HG02623 (cell line): ENCODE results near the gene PGLYRP3.

ENCODE experiments used
- ATAC-seq: cut with Tn5 transposase; IDR thresholded peaks from one replicate; pipeline ENCODE4 v1.9.1; 2021; ENCODE audit warnings: moderate library complexity; ENCODE audit not compliant: unreplicated experiment

PGLYRP3 gene

DNA sequence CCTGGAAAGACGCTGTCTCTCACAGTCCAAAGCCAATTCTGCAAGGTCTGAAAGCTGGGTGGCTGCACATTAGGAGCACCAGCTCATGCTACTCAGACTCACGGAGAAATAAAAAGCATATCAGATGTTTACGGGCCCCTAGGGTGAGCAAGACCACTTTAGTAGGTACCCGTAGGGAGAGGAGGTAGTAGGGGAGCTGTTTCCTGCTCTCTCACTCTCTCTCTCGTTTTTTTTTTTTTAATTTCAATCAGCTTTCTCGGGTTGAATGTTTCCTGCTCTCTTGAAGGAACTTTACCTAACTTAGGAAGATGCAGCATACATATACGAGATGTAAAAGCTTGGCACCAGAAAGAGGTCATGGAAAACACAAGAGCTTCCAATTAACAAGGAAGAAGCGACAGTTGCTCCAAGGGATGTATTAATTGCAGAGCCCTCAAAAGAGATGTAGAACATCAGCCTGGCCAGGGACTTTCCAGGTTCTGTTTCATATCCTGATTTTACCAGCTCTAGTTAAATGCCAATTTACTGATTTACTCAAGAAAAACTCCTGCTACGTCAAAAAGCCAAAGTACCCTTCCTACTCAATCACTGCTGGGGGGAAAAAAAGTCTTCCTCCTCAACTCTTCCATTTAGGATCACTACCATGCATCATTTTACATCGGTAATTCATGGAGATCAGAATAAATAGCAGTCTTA is 50.1 kb downstream of the PGLYRP3 start:
- no peak for ATAC-seq

DNA sequence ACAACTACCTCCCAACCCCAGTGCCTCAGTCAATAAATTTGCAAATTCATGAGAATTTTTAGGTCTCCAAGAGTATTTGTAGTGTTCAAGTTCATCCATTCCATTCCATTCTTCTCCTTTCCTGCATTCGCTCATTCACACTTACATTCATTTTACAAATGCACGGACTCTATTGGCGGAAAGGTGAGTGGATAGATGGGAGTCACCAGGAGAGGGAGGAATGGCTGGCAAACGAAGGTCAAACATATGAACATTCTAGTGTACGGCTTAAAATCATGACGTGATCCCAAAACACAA is 50.7 kb downstream of the PGLYRP3 start:
- ATAC-seq, result no peak

DNA sequence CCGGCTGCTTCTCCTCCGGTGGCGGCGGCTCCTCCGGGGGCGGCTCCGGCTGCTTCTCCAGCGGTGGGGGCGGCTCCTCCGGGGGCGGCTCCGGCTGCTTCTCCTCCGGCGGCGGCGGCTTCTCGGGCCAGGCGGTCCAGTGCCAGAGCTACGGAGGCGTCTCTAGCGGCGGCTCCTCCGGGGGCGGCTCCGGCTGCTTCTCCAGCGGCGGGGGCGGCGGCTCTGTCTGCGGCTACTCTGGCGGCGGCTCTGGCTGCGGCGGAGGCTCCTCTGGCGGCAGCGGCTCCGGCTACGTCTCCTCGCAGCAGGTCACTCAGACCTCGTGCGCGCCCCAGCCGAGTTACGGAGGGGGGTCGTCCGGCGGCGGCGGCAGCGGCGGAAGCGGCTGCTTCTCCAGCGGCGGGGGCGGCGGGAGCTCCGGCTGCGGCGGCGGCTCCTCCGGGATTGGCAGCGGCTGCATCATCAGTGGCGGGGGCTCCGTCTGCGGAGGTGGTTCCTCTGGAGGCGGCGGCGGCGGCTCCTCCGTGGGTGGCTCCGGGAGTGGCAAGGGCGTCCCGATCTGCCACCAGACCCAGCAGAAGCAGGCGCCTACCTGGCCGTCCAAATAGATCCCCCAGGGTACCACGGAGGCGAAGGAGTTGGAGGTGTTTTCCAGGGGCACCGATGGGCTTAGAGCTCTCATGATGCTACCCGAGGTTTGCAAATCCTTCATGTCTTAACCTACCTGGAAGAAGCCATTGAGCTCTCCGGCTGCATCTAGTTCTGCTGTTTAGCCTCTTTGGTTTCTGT is 51.3 kb downstream of the PGLYRP3 start:
- no peak for ATAC-seq

DNA sequence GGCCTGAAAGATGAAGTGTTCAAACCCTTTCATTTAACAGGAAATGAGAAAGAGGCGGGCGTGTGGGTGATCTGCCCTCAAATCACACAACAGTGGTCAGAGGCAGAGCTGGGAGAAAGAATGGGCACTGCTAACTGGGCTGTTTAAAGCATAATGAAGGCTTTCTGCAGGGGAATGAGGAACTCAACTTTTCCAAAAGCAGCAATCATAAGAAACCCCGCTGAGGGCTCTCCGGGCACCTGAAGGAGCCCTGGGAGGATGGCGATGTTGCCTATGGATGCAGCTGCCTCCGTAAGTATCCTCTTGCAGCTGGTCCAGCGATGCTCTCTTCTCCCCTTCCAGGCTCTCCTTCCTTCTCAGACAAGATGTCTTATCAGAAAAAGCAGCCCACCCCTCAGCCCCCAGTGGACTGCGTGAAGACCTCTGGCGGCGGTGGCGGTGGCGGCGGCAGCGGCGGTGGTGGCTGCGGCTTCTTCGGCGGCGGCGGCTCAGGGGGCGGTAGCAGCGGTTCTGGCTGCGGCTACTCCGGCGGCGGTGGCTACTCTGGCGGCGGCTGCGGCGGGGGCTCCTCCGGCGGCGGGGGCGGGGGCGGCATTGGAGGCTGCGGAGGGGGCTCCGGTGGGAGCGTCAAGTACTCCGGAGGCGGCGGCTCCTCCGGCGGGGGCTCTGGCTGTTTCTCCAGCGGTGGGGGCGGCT is 52.0 kb downstream of the PGLYRP3 start:
- ATAC-seq, result no peak

DNA sequence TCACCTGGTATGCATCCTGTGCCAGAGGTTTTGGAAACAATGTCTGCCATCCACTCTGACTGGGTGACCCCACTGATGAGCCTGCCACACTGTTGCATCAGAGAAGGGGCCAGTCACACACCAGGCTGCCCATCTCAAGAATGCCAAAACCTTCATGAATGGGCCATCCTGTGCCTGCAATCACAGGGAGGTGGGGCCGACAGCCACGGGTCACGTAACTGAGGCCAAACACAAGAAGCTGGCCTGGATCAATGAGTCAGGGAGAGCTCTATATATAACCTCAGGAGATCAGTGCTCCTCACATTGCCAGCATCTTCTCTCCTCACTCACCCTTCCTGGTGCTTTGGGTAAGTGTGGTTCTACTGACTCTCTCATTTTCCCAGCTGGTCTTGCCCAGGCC is 53.4 kb downstream of the PGLYRP3 start, which contains the start of gene LORICRIN:
Gene LORICRIN (plus strand): TSS at position 301 of the 400 bp plus-strand sequence. CDS start 1,263 bp downstream, outside the sequence.
- no peak for ATAC-seq

DNA sequence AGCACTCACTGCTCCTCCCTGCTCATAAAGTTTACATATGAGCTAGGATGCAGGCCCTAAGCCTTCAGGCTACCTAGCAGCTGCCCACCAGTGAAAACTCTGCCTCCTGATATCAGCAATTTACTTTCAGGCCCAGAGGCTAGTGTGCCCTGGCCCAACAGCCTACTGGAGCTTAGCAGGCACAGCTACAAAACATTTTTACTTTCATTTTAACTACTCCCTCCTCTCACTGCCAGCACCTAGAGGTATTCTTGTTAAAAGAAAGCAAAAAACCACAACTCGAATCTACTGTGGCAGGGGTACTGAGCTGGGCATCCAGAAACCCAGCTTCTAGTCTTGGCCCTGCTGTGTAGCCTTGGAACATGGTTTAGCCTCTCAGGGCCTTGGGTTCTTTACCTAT is 59.1 kb downstream of the PGLYRP3 start:
- ATAC-seq, result no peak

DNA sequence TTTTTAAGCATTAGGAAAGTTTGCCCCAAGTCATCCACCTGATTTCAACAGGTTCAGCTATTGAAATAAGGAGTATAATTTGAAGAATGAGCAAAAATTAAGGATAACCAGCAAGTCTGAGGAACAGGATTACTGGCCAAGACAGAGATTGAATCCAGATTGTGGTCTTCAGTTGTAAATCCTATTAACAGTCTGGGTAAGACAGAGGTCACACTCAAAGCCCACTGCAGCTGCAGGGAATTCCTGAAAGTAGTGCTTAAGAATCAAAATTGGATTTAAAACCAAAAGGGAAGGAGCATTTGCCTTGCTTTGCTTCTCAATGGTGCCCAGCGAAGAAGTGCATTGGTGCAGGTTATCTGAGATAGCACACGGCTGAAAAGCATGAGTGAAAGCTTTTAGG is 59.7 kb downstream of the PGLYRP3 start:
- ATAC-seq, result no peak

DNA sequence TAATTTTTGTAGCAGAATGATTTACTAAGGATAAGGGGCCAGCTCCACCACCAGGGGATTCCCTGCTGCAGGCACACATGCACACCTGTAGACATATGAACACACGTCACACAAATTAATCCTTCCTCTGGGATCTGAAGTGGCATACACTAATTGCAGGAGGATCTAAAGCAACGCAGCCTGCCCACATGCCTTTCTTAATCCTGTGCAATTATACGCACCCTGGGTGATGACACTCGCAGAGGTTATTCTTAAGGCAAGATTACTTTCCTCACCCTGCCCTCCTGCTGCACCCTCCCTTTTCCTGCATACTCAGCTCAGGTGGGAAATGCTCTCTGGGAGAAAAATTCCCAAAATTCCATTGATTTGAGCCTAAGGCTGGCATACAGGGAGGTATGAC is 60.8 kb downstream of the PGLYRP3 start:
- no peak for ATAC-seq

DNA sequence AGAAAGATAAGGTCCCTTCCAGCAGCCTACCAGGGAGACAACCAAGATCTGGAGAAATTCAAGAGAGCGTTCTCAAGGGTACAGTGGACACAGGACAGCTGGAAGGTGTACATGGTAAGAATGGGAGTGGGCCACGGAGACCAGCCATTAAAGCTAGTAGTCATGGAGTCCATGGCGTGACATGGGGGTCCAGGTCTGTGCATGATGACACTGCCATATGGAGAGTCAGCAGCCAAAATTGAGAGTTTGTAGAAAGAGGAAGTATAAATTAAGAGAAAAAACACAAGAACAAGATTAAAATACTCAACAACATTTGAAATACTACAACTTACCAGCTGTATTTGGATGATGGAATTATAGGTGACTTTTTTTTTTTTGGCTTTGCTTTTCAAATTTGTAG is 61.2 kb downstream of the PGLYRP3 start:
- no peak for ATAC-seq

DNA sequence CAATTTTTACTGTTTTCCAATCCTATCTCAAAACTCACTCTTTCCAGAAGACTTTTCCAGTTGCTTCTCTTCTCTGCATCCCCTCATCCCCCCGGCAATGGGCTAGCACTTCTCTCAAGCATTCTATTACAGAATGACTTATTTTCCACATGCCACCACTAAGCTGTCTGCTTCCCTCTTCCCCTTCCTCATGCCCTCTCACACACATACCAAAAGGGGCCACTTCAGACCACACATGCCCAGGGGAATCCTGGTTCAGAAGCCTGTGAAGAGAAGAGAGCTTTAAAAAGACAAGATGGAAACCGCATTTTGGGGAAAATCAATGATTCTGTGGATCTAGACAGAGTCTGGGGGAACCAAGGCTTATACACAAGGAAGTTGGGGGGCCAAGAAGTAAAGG is 61.7 kb downstream of the PGLYRP3 start:
- ATAC-seq, result no peak

DNA sequence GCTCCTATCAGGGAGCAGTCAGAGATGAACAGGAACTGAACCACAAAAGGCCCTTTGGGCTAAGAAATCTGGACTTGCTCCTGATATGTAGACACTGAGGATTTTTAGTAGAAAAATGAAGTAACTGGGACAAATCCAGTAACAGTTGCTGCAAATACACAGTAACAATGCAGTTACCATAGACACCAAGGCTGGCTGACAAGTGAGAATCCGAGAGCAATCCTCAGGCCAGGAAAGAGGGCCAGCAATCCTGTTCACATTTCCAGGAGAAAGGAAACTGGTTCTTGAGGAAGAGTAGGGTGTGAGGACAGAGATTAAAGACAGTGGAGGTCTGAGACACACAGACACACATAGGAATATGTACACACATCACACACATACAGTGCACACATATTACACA is 62.6 kb downstream of the PGLYRP3 start:
- no peak for ATAC-seq

DNA sequence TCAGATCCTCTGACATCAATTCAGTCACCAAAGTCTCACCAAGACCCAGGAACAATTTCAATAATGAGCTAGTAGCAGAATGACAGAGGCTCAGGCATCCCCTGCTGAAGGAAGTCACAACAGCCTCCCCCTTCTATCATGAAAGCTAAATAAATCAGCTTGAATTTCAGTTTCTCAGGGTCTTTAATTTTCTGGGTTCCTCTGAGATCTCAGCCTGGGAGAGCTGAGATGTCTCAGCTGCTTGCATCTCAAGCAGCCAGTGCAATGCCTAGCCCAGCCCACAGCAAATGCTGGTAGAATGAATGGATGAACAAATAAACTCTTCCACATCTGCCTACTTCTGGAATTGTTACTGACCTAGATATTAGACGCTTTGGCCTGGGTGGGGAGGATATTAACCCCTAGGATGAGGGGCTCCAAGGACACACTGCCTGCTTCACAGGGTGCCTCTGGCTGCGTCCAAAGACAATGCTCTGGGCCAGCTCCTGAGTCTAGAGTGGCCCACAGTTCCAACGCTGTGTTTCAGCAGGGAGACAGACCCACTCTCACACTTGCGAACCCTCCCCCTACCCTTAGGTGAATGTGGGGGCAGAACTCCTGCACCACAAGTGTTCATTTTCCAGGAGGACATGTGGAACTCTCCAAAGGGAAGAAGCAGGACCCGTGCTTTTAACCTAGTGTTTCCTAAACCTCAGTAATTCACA is 64.4 kb downstream of the PGLYRP3 start:
- ATAC-seq, result no peak
